Measurements from ENCODE around the gene SPANXN4. TPM values are rescaled to one million over a fixed set of nuclear protein-coding genes. Genes with fewer than 3 reads are reported as not detected.

The SPANXN4 gene
- total RNA-seq, 1 experiment from 2014 or later = not detected

- CTCF ChIA-PET = no interaction called here
- POLR2A ChIA-PET = no interaction called here
Measured at GRCh38 chrX:142977128-142977914, 48.4 kb upstream of the SPANXN4 start.

GRCh38 chrX:142978130-142978684 lies 47.5 kb upstream of the SPANXN4 start:
- intact Hi-C loops (cut with micrococcal nuclease) = no loop called here
- H3K4me1 ChIP-seq (ENCODE audit: control insufficient read depth in 1 of 2, insufficient read depth in 2 of 2, low read length in 2 of 2) = no peaks in the 10 kb centered on the region
- H3K79me2 ChIP-seq (ENCODE audit: insufficient read depth, low read length) = no peaks in the 10 kb centered on the region
- BruUV-seq (replicated peaks) = no TSS peak
- H3K9me3 ChIP-seq (ENCODE audit: control insufficient read depth in 1 of 2, insufficient read depth in 1 of 2, low read depth in 1 of 2, low read length in 2 of 2) = no peaks in the 10 kb centered on the region
- no peak overlapping the region for H3K4me2 ChIP-seq (ENCODE audit: low read length)
- H4K20me1 ChIP-seq (ENCODE audit: insufficient read depth) = no peaks in the 10 kb centered on the region
- H3K9ac ChIP-seq (ENCODE audit: low read length) = no peak overlapping the region
- CTCF ChIA-PET = no interaction called here
- no peaks in the 10 kb centered on the region for H3K36me3 ChIP-seq (ENCODE audit: control insufficient read depth in 1 of 2, insufficient read depth in 2 of 2, low read length in 2 of 2)
- no peaks in the 10 kb centered on the region for H3K9me2 ChIP-seq (ENCODE audit: insufficient read depth)
- H3K27me3 ChIP-seq (ENCODE audit: insufficient read depth, low read length) = no peaks in the 10 kb centered on the region
- POLR2A ChIA-PET = no interaction called here
- TF ChIP-seq ZFX (IDR thresholded peaks at IDR 0.05) (no peak), ATF3 (IDR thresholded peaks at IDR 0.05) (no peak), EGR1 (IDR thresholded peaks at IDR 0.05; ENCODE audit: low read depth) (no peak)
- DNase-seq (ENCODE audit: low read depth, low spot score) (no peak), ATAC-seq (no peak)
- H3K4me3 ChIP-seq (replicated peaks in 1 of 2; ENCODE audit: low read depth in 1 of 2, low read length in 2 of 2) = no peak overlapping the region
- H2AFZ ChIP-seq (ENCODE audit: low read depth, low read length, poor library complexity, severe bottlenecking) = no peak overlapping the region
- RAD21 ChIA-PET (ENCODE audit: low non-redundant PET in 1 of 2, low total read pairs in 2 of 2, uncharacterized antibody in 2 of 2, unreplicated experiment in 2 of 2) = no interaction called here
- H3K27ac ChIP-seq (ENCODE audit: low read depth, low read length) = no peak overlapping the region

More at GRCh38 chrX:142977128-142977914, 48.4 kb upstream of the SPANXN4 start:
- H3K9me3 ChIP-seq (ENCODE audit: control insufficient read depth in 1 of 2, insufficient read depth in 1 of 2, low read depth in 1 of 2, low read length in 2 of 2) = no peaks in the 10 kb centered on the region
- no peaks in the 10 kb centered on the region for H3K27me3 ChIP-seq (ENCODE audit: insufficient read depth, low read length)
- no peak overlapping the region for H3K9ac ChIP-seq (ENCODE audit: low read length)
- H2AFZ ChIP-seq (ENCODE audit: low read depth, low read length, poor library complexity, severe bottlenecking) = no peak overlapping the region
- DNase-seq (ENCODE audit: low read depth, low spot score) (no peak), ATAC-seq (no peak)
- RAD21 ChIA-PET (ENCODE audit: low non-redundant PET in 1 of 2, low total read pairs in 2 of 2, uncharacterized antibody in 2 of 2, unreplicated experiment in 2 of 2) = no interaction called here
- intact Hi-C loops (cut with micrococcal nuclease) = no loop called here
- no peak overlapping the region for H3K4me2 ChIP-seq (ENCODE audit: low read length)
- no TSS peak for BruUV-seq (replicated peaks)
- H3K9me2 ChIP-seq (ENCODE audit: insufficient read depth) = no peaks in the 10 kb centered on the region
- H3K4me3 ChIP-seq (replicated peaks in 1 of 2; ENCODE audit: low read depth in 1 of 2, low read length in 2 of 2) = no peak overlapping the region
- no peaks in the 10 kb centered on the region for H3K36me3 ChIP-seq (ENCODE audit: control insufficient read depth in 1 of 2, insufficient read depth in 2 of 2, low read length in 2 of 2)
- no peak for TF ChIP-seq POLR2AphosphoS5 (IDR thresholded peaks at IDR 0.05; ENCODE audit: low read depth, low read length)
- no peak for TF ChIP-seq MAX (IDR thresholded peaks at IDR 0.05)
- no peak for TF ChIP-seq POLR2A (IDR thresholded peaks at IDR 0.05; ENCODE audit: borderline replicate concordance, extremely low read depth, insufficient read depth, insufficient read length)
- TF ChIP-seq SP1 (IDR thresholded peaks at IDR 0.05; ENCODE audit: low read depth) = no peak
- no peak for TF ChIP-seq ZNF274 (IDR thresholded peaks at IDR 0.05; ENCODE audit: low read depth, low read length)
- TF ChIP-seq TCF7L2 (IDR thresholded peaks at IDR 0.05; ENCODE audit: borderline replicate concordance, extremely low read depth, insufficient read depth, insufficient read length) = no peak
- TF ChIP-seq FOSL1 (IDR thresholded peaks at IDR 0.05; ENCODE audit: low read depth) = no peak
- no peak for TF ChIP-seq ZFX (IDR thresholded peaks at IDR 0.05)
- TF ChIP-seq RAD21 (IDR thresholded peaks at IDR 0.05; ENCODE audit: low read depth) = no peak
- TF ChIP-seq CBX3 (IDR thresholded peaks at IDR 0.05; ENCODE audit: low read depth) = no peak
- TF ChIP-seq YY1 (IDR thresholded peaks at IDR 0.05; ENCODE audit: extremely low read depth, insufficient replicate concordance, low read depth, low read length) = no peak
- TF ChIP-seq SIN3A (IDR thresholded peaks at IDR 0.05; ENCODE audit: low read depth) = no peak
- no peaks in the 10 kb centered on the region for H4K20me1 ChIP-seq (ENCODE audit: insufficient read depth)
- H3K27ac ChIP-seq (ENCODE audit: low read depth, low read length) = no peak overlapping the region
- no peaks in the 10 kb centered on the region for H3K79me2 ChIP-seq (ENCODE audit: insufficient read depth, low read length)
- no peaks in the 10 kb centered on the region for H3K4me1 ChIP-seq (ENCODE audit: control insufficient read depth in 1 of 2, insufficient read depth in 2 of 2, low read length in 2 of 2)
